ENCODE data around the gene GPATCH3. TPM values are rescaled to one million over a fixed set of nuclear protein-coding genes. Genes with fewer than 3 reads are reported as not detected.

The GPATCH3 gene
- total and polyA plus RNA-seq, 2 of the 8 experiments (the other 6 are each of a cell fraction or from before 2014, with no cell fraction given) = 7.9 to 17.4 TPM

- Histone ChIP-seq H4K20me1 (replicated peaks in 1 of 2; ENCODE audit: control insufficient read depth in 1 of 2, insufficient read depth in 2 of 2, low read length in 2 of 2) (no peaks in the 10 kb centered on the region), H3K4me3 (ENCODE audit: extremely low read depth in 1 of 4, insufficient read depth in 2 of 4, low read depth in 3 of 4, low read length in 4 of 4) (no peak overlapping the region), H3K56ac (replicated peaks; ENCODE audit: insufficient read length, low read depth, low read length) (no peak overlapping the region), H3K4me2 (ENCODE audit: insufficient read depth in 1 of 2, low read depth in 2 of 2, low read length in 2 of 2) (no peak overlapping the region), H3K23me2 (ENCODE audit: low read depth, low read length) (peaks cover 9% of the 10 kb centered on the region), H3K4ac (replicated peaks; ENCODE audit: insufficient read length, low read depth, low read length) (no peak overlapping the region), H4K5ac (ENCODE audit: insufficient read length, low read depth, low read length) (no peak overlapping the region), H3K27me3 (replicated peaks in 1 of 4; ENCODE audit: control insufficient read depth in 3 of 4, extremely low read depth in 1 of 4, insufficient read depth in 3 of 4, low read length in 3 of 4) (peaks cover 4 to 13% (median 12%) of the 10 kb centered on the region in 4 experiments; a peak in 5 of 7 replicates), H3K79me1 (ENCODE audit: low read depth, low read length) (no peaks in the 10 kb centered on the region), H3K23ac (ENCODE audit: insufficient read length) (no peak overlapping the region), H3K18ac (ENCODE audit: extremely low read depth, low read length) (no peak overlapping the region), H2AFZ (ENCODE audit: low read length) (no peak overlapping the region), H2AK5ac (ENCODE audit: low read depth, low read length) (no peak overlapping the region), H2BK12ac (ENCODE audit: low read depth, low read length) (0 out of 2 replicates have a peak overlapping the region, but pooled peaks have one; percentile 64), H3K4me1 (replicated peaks in 1 of 4; ENCODE audit: control insufficient read depth in 3 of 4, insufficient read depth in 4 of 4, low read length in 3 of 4) (peaks cover 0 to 22% (median 19%) of the 10 kb centered on the region in 4 experiments; a peak in 6 of 7 replicates), H2BK20ac (ENCODE audit: low read length) (no peak overlapping the region), H4K8ac (ENCODE audit: extremely low read depth, insufficient read depth, low read length) (peak overlapping the region; percentile 8; the same call in 1 of the 2 replicates), H3K36me3 (ENCODE audit: control insufficient read depth in 2 of 4, insufficient read depth in 4 of 4, low read length in 3 of 4) (no peaks in the 10 kb centered on the region), H2BK5ac (ENCODE audit: low read depth, low read length) (no peak overlapping the region), H3K9me3 (ENCODE audit: insufficient read depth in 2 of 2, low read depth in 1 of 2, low read length in 1 of 2) (no peaks in the 10 kb centered on the region), H3K9ac (replicated peaks in 1 of 4; ENCODE audit: extremely low read depth in 1 of 4, low read depth in 3 of 4, low read length in 3 of 4) (no peak overlapping the region), H3K14ac (ENCODE audit: insufficient read length) (no peak overlapping the region), H3K79me2 (ENCODE audit: control insufficient read depth in 1 of 2, insufficient read depth in 2 of 2, low read length in 2 of 2) (no peaks in the 10 kb centered on the region), H4K91ac (replicated peaks; ENCODE audit: insufficient read length, low read length) (peak overlapping the region; percentile 76), H2BK15ac (ENCODE audit: low read length) (no peak overlapping the region), H3K27ac (ENCODE audit: low read depth, low read length) (no peak overlapping the region), H2BK120ac (replicated peaks; ENCODE audit: low read depth, low read length) (no peak overlapping the region)
- CTCF ChIA-PET (ENCODE audit: partially characterized antibody) = interaction anchor here (0.6 to 22.8 kb wide), 15 partner anchors 8 to 565 kb away, joined by 3 to 547 read pairs (median 4); partner anchors contain the start of genes GPATCH3, GPN2 and PIGV
- TF ChIP-seq BRCA1 (IDR thresholded peaks at IDR 0.05; ENCODE audit: low read depth, low read length) (no peak), TBP (IDR thresholded peaks at IDR 0.05; ENCODE audit: low read depth, low read length) (no peak)
- TF ChIP-seq, protein P1, sequence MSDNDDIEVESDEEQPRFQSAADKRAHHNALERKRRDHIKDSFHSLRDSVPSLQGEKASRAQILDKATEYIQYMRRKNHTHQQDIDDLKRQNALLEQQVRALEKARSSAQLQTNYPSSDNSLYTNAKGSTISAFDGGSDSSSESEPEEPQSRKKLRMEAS (IDR thresholded peaks at IDR 0.05) = no peak
- DNase-seq (ENCODE audit: low read depth in 1 of 2, low spot score in 2 of 2) (no peak), FAIRE-seq (no peak)
- POLR2A ChIA-PET (ENCODE audit: partially characterized antibody) = interaction anchor here (1.0 to 1.3 kb wide), 3 partner anchors 29 to 362 kb away, joined by 3 to 6 read pairs (median 3); partner anchors contain the start of gene GPN2
- WGBS, 2 experiments (ENCODE audit: extremely low coverage in 1 of 2, insufficient coverage in 1 of 2, insufficient read length in 1 of 2, insufficient replicate concordance in 2 of 2, low coverage in 1 of 2, low lambda C conversion rate in 2 of 2, missing lambda C conversion rate in 1 of 2) = 88% methylated on average over 7 of the region's 7 CpGs; no CpG with 5 or more reads in 1 of the 2 experiments
These were observed 38.3 kb downstream of the GPATCH3 start for GRCh38 chr1:26861889-26862378.

Data from H1 (cell line).